GM18858 (cell line): ENCODE measurements around the gene BMP8A.
"Not testable (repeated sequence)": the region's sequence is repeated elsewhere in the genome, so short reads cannot be mapped to it uniquely, and the experiment has no call there.

Experiments used
- ATAC-seq: cut with Tn5 transposase; IDR thresholded peaks from one replicate; pipeline ENCODE4 v1.9.1; 2021; ENCODE audit not compliant: unreplicated experiment

The BMP8A gene

GRCh38 chr1:39481289-39481688 lies 10.1 kb upstream of the BMP8A start:
- ATAC-seq = no peak

GRCh38 chr1:39483276-39483675 lies 8.2 kb upstream of the BMP8A start:
- no peak for ATAC-seq

DNA sequence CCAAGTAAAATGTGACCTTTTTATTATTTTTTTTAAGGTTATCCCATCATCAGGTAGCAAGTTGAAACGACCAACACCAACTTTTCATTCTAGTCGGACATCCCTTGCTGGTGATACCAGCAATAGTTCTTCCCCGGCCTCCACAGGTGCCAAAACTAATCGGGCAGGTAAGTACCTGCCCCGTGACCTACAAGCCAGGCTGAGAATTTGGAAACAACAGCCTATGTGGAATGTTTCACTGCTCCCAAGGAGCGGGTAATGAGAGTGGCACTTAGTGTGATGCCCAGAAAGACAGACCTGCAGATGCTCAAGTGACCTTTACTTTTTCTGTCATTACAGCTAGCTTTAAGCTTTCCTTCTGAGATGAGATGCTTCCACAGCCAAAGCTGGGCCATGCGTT lies 6.9 kb upstream of the BMP8A start:
- no peak for ATAC-seq

GRCh38 chr1:39485046-39485803 lies 6.2 kb upstream of the BMP8A start:
- no peak for ATAC-seq

GRCh38 chr1:39488012-39488545 lies 3.4 kb upstream of the BMP8A start:
- no peak for ATAC-seq

DNA sequence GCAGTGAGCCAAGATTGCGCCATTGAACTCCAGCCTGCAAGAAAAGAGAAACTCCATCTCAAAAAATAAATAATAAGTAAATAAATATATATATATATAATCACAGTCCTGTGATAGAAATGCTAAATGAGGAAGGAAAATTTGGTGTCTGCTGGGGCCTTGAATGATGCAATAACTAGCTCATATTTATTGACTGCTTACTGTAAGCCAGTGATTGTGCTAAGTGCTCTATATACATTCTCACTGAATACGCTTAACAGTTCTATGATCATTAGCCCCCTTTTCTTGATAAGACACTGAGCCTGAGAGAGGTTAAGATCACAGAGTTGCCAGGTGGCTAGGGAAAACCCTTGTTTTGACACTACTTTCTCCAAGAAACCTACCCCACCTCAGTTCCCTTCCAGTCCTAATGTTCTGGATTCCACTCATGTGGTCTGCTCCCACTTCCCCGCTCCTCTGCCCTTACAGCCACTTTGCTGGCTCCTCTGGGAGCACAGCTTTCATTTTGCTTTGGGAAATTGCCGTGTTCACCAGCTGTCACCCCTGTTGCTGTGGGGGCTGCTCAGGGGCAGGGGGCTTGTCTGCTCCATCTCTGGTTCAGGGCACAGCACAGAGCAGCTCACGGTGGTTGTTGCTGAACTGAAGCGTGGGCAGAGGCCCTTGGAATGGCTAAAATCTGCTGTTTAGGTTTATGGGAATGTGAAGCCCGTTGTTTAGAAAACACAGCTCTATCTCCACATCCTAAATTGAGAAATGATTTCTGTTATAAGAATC lies 2.5 kb upstream of the BMP8A start:
- ATAC-seq = no peak

- no peak for ATAC-seq
These were observed 1.7 kb upstream of the BMP8A start for GRCh38 chr1:39489567-39490239.

DNA sequence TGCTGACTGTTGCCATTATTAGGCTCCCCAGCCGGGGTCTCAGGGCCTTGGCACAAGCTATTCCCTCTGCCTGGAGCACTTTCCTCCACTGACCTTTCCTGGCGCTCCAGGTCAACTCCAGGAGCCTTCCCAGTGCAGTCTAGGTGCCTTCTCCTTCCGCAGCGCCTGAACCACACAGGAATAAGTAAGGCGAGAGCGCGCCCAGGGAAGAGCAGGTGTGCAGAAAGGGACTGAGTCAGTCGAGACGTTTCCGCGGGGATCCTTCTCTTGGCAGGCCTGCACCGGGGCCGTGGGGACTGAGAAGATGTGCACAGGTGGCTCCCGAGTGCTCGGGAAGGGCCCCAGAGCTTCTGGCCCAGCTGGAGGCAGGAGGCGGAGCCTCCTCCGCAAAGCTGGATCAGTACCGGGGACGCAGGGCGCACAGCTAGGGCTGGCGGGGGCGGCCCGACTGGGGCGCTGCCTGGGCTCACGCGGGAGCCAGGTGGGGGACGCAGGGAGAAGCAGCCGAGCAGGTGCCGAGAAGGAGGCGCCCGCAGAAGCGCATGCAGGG lies 765 bp upstream of the BMP8A start:
- ATAC-seq = no peak

DNA sequence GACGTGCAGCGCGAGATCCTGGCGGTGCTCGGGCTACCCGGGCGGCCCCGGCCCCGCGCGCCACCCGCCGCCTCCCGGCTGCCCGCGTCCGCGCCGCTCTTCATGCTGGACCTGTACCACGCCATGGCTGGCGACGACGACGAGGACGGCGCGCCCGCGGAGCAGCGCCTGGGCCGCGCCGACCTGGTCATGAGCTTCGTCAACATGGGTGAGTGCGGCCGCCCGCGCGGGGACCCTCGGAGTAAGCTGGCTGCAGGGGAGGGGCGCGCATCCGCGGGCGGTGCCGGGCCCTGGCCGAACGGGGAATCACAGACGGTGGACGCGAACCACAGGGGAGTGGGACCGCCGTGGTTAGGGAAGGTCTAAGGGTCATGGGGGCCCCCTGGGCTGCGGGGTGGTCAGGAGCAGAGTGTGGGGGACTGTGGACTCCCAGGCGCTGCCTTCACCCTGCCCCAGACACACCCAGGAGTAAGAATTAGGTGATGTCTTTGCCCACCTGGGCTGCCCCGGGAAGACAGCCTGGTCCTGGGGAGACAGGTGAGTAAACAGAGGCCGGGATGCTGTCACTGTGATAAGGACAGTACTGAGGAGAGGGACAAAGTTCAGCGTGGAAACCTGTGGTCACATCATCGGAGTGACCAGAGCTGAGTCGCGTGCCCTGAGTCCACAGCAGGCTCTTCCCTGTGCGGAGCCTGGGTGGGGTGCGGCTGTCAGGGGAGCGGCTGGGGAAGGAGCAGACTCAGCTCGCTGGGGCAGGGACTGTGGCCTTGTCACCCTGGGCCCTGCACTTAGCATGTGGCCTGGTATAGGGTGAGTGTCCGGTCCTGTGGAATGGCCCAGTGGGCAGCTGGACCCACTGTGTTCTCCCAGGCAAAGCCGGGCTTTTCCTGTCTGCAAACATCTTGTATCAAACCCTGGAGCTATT lies 944 bp downstream of the BMP8A start:
- ATAC-seq = not testable (repeated sequence)

DNA sequence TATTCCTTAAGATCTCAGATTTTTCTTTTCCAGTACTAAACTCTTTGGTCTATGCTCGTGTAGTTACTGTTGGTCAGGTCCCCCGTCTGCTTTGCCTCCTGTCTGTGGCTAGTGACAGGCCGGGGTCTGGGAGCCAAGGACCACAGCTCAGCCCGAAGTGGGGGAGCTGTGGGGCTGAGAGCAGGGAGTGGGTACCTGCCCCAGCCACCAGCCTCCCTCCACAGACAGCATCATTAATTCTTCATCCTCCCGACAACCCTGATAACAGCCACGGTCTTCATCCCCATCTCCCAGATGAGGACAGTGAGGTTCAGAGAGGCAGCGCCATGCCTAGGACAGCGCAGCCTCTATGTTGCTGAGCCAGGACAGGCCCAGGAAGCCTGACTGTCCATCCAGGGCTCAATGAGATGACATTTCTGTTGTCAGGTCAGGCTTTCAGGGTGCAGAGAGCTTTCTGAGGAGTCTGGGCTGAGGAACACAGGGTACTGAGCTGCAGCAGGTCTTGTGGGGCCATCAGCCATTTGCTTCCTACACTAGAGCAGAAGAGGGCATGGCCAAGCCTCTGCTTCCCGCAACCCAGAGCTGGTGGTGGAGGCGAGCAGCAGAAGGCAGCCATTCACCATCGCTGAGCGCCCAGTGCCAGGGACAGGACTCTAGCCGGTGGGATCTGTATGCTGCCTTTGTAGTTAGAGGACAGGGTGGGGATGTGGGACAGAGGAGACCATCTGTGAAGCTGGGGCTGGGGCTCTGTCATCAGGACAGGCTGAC lies 1.8 kb downstream of the BMP8A start:
- not testable (repeated sequence) for ATAC-seq

GRCh38 chr1:39494671-39495410 lies 3.4 kb downstream of the BMP8A start:
- no peak for ATAC-seq

DNA sequence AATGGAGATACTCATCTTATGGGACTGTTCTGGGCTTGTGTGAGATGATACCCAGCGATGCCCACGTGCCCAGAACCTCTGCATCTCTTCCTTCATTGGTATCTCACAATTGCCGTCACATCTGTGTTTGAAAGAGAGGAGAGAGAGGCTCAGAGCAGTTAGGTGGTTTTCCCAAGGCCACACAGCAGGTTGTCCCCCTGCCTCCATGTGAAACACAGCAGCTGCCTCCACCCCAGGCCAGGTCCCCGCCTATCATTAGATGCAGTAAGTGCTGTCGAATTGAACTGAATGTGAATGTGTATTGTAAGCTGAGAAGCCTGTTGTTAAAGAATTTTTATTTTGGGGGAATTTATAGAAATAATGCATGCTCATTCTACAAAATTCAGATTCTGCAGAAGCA lies 5.1 kb downstream of the BMP8A start:
- not testable (repeated sequence) for ATAC-seq

GRCh38 chr1:39497585-39497984 lies 6.1 kb downstream of the BMP8A start:
- no peak for ATAC-seq

DNA sequence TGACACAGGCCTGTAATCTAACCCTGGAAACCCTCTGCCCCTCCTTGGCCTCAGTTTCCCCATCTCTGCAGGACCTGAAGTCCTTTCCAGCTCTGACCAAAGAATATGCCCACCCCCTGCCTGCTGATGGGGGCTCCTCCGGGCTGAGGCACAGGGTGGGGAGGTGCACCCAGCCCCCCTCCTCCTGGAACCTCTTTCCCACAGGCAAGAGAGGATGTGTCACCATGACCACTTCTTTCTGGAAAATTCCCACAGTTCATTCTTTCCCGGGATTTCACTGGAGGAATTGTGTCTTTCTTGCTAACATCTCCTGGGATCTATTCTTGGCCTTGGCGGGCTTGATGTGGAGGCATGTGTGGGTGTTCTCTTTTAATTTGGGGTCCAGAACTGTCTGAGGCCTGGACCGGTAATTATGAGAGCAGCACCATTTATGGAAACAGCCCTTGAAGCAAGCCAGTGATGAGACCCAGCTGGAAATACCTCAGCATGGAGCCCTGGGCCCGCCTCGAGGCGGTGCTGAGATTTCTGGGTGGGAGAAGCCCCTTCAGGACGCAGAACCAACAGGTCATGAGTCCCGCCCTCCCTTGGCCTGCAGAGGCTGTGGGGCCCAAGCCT lies 6.8 kb downstream of the BMP8A start:
- ATAC-seq = not testable (repeated sequence)

GRCh38 chr1:39498821-39499220 lies 7.4 kb downstream of the BMP8A start:
- not testable (repeated sequence) for ATAC-seq

DNA sequence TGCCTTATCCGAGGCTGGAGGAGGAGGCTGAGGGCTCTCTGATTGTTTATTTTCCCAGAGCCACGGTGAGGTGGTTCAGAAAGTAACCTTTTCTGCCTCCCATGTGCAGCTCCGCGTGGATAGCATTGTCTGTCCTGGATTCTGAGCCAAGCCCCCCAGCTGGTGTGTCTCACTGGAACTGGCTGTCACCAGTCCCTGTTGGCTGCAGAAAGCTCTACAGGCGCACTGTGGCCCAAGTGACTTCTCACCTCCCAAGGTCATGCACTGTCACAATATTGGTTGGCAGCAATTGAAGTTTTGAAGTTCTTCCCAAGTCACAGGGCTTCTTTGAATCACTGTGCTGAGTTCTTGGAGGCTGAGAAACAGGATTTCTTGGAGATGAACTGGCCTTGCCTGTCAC lies 8.2 kb downstream of the BMP8A start:
- ATAC-seq = no peak

DNA sequence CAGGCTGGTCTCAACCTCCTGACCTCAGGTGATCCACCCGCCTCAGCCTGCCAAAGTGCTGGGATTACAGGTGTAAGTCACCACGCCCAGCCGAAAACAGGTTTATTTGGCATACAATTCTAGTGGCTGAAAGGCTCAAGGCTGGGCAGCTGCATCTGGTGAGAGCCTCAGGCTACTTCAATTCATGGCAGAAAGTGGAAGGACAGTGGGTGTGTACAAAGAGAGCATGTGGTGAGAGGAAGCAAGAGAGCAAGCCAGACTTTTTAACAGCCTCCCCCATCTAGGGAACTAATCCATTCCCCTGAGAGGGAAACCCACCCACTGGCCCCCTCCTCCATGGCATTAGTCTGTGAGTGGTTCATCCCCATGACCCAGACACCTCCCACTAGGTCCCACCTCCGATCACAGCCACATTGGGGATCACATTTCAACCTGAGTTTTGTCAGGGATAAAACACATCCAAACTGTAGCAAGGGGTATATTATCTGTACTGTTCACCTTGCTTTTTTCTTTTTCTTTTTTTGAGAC lies 9.5 kb downstream of the BMP8A start:
- no peak for ATAC-seq

- no peak for ATAC-seq
These were observed 10.2 kb downstream of the BMP8A start for GRCh38 chr1:39501666-39502065.
